Measurements from ENCODE around the gene KDM5B.

Gene KDM5B

DNA sequence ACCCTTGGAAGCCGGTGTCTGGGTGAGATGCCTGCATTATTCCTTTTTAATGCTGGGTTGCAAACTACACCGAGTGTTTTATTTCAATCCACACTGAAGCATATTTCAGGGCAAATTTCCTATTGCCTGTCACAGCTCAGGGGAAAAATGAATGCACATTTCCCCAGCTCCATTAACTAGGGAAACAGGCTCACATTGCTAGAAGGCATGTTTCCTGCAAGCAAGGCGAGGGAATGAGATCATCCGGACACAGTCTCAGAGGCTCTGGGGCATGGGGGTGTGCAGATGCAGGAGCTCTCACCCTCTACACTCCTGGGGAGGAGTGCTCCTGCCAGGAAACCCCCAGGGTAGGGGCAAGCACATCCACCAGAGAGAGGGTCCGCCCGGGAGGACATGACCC lies 122.6 kb downstream of the KDM5B start:
- no peak for DNase-seq (ENCODE audit: low read depth in 2 of 2)

DNA sequence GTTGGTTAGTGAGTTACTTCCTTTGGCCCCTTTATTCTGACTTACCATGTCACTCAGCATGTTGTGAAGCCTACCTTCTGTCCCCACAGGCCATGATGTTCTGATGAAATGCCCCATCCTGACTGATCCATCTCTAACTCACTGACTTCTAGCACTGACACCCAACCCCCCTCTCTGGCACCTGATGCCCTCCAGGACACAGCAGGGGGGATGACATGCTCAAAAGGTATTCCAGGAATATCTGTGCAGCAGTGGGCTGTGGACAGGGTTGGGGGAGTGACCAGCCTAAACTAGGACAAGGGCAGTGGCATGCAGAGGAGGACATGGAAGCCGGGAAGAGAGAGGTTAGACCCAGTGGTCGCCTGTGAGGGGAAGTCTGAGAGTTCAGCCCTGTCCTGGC lies 123.5 kb downstream of the KDM5B start:
- DNase-seq (ENCODE audit: low read depth in 2 of 2) = no peak

DNA sequence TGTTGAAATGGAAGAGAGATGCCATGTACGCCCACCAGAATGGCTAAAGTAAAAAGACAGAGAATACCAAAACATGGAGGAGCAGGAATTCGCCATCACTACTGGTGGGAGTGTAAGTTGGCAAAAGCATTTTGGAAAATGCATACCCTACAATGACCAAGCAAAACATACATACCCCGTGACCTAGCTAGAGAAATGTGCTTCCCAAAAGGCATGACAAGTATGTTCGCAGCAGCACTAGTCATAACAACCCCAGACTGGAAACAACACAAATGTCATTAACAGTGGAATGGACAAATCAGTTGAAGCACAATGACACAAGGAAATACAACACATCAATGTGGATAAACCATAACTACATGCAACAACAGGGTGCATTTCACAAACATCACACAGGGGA lies 125.2 kb downstream of the KDM5B start:
- DNase-seq (ENCODE audit: low read depth in 2 of 2) = no peak

DNA sequence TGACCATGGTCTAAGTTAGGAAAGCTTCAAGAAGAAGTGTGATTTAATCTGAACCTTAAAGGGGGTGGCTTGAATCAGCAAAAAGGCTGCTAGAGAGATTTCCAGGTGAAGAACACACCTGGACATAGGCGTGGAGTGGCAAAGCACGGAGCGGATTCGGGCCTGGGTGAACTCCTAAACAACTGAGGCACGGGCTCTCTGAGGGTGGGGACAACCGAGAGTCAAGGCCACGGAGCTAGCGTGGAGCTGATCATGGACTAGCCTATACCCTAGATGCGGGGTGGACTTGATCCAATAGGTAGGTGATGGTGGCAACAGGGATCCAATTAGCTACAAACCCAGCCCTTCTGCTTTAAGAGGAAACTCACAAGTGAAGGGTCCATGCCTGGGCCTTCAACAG lies 125.7 kb downstream of the KDM5B start:
- no peak for DNase-seq (ENCODE audit: low read depth in 2 of 2)

DNA sequence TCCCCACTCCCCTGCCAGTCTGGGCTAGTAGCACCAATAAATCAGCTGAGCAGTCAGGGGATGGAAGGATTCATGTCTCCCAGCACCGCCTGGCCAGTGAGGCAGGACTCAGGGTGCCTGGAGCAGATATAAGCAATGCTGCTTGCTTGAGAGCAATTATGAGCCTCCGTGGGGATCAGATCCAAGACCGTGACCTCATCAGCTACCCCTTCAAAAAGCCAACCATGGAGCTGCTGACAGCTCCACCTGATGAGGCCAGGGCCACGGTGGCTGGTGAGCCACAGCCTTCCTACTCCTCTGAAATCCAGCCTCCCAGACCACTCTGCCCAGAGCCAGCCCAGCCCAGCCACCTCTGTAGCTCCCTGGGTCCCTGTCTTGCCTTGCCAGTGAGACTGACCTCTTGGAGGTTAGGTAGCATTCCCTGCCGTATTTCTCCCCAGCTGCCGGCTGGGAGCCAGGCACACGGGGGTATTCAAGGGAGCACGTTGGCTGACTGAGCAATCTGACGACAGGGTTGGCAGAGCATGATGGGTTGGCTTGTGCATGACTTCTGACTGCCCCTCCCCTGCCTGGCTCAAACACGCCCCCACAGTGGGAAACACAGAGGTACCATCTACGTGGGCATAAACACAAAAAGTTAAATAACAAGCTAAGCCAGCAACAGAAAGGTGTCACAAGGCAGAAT lies 126.3 kb downstream of the KDM5B start:
- DNase-seq (ENCODE audit: low read depth in 2 of 2) = no peak

DNA sequence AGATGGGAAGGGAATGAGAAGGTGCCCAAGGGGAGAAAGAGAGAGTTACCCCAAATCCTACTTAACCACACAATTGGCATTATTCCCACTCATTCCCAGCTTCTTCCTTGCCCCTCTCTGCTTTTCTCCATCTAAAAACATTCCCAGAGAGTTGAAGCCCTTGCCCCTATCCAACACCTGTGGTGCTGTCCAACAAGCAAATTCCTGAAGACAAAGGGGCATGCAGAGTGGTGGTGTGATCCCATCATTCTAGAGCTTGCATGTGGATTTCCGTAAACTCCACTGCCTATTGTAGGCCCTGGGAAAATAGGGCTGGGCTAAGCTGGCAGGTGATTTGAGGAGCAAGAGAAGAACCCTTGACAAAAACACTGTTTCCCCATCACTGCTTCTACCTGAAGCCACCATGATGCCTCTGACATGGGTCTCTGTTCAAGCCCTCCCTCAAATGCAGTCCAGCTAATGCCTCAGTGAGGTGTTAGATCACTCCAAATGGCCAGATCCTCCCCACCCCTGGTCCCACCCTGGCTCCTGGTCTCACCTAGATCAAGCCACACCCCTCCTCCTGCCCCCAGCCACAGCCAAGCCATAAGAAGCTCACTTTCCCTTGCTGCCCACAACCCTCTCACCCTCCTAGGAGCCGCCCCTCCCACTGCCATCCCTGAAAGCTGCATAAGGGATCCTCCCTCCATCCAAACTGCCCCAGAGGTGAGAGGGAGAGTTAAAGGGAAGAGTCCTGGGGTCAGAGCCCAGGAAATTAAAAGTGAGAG lies 127.5 kb downstream of the KDM5B start:
- no peak for DNase-seq (ENCODE audit: low read depth in 2 of 2)

DNA sequence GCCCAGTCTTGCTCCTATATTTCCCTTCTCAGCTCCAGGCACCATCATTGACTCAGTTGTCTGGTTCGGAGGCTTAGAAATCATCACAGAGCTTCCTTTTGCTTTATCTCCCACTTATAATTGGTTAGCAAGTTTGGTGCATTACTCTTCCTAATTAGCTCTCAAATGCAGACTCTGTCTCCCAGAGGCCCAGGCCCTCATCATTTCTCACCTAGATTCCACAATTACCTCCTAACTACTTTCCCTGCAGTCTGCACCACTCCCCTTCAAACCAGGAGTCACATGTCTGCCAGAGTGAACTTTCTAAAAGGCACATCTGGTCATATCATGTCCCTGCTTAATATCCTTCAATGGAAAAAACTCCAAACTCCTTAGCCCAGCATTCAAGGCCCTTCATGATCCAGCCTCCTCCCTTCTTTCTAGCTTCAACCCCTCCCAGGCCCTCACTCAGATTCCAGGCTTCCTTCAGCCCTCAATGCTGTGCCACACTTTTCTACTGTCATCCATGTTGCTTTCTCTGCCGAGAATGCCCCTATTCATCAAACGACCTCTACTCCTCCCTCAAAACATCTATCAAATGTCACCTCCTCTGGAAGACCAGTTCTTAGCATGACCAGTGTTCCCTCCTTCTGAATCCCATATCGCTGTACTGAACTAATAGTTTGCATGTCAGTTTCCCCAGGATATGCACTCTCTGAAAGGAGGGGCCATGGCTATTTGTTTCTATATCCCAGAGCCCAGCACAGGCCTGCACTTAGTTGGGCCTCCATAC lies 128.6 kb downstream of the KDM5B start:
- DNase-seq (ENCODE audit: low read depth in 2 of 2) = no peak

- DNase-seq (ENCODE audit: low read depth in 2 of 2) = no peak
Measured at GRCh38 chr1:202677433-202677832, 130.8 kb downstream of the KDM5B start.

Measured in fibroblast of skin of left biceps (primary cell).